HL-60 (cell line): ENCODE data around the gene SRD5A3.

Experiments
- DNase-seq, 2 experiments: peaks; one replicate each; pipeline ENCODE4 v3.0.0-alpha.2; 2010 to 2020; ENCODE audit warnings: low read depth in 1 of 2, low spot score in 1 of 2
- H3K27ac ChIP-seq: fragments of 250-450 bp; sonication (Bioruptor Pico); replicated peaks from 2 replicates; pipeline ENCODE4 v1.5.1; 2020; ENCODE audit warnings: mild to moderate bottlenecking, moderate library complexity
- H3K27me3 ChIP-seq: fragments of 250-450 bp; sonication (Bioruptor Pico); 2 replicates; pipeline ENCODE4 v1.5.1; 2021; ENCODE audit warnings: mild to moderate bottlenecking, moderate library complexity; ENCODE audit not compliant: insufficient read depth, poor library complexity, severe bottlenecking
- H3K4me3 ChIP-seq: replicated peaks from 2 replicates; pipeline ENCODE4 v1.5.1; 2011; ENCODE audit warnings: mild to moderate bottlenecking, control low read depth, low read length; ENCODE audit not compliant: insufficient read depth
- GABPA ChIP-seq: IDR thresholded peaks from 2 replicates; pipeline ENCODE4 v1.6.1; 2012; ENCODE audit warnings: low read depth
- POLR2AphosphoS5 ChIP-seq: IDR thresholded peaks from 2 replicates; pipeline ENCODE4 v1.6.1; 2012; ENCODE audit warnings: low read depth
- SPI1 ChIP-seq: IDR thresholded peaks from 2 replicates; pipeline ENCODE4 v1.6.1; 2012; ENCODE audit warnings: low read depth, mild to moderate bottlenecking, borderline replicate concordance
- TF ChIP-seq, protein P1 (sequence below): IDR thresholded peaks from 2 replicates; pipeline ENCODE4 v1.6.1; 2012; ENCODE audit warnings: low read depth; ENCODE audit not compliant: insufficient replicate concordance
- TF ChIP-seq, protein P2 (sequence below): IDR thresholded peaks from one replicate; pipeline ENCODE4 v1.5.1; 2011; ENCODE audit warnings: low read length, control low read depth, inconsistent platforms; ENCODE audit not compliant: insufficient read depth

Gene SRD5A3

DNA sequence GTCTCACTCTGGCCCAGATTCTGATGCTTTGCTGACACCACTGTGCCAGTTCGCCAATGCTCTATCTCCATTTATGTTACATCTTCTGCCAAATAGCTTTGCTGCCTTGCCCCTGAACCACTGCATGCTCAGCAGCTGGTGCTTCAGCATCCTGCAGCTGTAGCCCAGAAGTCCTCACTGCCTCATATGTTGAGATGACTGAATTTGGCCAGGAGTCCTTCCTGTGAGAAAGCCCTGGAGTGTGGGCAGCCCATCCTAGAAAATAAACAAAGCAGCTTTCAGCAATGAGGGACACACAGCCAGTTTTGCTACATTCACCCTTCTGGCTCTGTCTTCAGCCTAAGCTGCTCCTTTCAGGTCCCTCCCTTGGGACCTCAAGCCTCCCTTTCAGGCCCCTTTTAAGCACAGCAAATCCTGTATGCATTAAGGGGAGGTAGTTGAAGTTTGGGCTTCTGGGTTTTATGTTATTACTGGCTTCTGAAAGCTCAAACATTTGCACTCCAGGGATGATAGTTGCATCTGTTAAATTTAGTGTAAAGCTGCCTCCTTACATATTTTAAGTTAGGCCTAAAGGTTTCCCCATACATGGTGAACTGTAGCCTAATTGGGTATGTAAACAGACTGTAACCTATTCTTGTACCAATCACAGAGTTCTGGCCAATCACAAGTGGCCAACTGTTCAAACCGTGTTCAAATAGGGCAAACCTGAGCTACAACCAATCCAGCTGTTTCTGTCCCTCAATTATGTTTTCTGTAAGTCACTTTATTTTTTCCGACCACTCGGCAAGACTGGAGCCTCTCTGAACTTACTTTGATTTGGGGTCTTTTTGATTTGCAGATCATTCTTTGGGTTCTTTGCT, 47.6 kb downstream of the SRD5A3 start:
- no peak overlapping the region for H3K27ac ChIP-seq
- H3K27me3 ChIP-seq: no peaks in the 10 kb centered on the region
- DNase-seq: no peak
- TF ChIP-seq, protein P1, sequence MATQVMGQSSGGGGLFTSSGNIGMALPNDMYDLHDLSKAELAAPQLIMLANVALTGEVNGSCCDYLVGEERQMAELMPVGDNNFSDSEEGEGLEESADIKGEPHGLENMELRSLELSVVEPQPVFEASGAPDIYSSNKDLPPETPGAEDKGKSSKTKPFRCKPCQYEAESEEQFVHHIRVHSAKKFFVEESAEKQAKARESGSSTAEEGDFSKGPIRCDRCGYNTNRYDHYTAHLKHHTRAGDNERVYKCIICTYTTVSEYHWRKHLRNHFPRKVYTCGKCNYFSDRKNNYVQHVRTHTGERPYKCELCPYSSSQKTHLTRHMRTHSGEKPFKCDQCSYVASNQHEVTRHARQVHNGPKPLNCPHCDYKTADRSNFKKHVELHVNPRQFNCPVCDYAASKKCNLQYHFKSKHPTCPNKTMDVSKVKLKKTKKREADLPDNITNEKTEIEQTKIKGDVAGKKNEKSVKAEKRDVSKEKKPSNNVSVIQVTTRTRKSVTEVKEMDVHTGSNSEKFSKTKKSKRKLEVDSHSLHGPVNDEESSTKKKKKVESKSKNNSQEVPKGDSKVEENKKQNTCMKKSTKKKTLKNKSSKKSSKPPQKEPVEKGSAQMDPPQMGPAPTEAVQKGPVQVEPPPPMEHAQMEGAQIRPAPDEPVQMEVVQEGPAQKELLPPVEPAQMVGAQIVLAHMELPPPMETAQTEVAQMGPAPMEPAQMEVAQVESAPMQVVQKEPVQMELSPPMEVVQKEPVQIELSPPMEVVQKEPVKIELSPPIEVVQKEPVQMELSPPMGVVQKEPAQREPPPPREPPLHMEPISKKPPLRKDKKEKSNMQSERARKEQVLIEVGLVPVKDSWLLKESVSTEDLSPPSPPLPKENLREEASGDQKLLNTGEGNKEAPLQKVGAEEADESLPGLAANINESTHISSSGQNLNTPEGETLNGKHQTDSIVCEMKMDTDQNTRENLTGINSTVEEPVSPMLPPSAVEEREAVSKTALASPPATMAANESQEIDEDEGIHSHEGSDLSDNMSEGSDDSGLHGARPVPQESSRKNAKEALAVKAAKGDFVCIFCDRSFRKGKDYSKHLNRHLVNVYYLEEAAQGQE: no peak
- TF ChIP-seq GABPA (no peak), POLR2AphosphoS5 (no peak), SPI1 (no peak)
- TF ChIP-seq, protein P2, sequence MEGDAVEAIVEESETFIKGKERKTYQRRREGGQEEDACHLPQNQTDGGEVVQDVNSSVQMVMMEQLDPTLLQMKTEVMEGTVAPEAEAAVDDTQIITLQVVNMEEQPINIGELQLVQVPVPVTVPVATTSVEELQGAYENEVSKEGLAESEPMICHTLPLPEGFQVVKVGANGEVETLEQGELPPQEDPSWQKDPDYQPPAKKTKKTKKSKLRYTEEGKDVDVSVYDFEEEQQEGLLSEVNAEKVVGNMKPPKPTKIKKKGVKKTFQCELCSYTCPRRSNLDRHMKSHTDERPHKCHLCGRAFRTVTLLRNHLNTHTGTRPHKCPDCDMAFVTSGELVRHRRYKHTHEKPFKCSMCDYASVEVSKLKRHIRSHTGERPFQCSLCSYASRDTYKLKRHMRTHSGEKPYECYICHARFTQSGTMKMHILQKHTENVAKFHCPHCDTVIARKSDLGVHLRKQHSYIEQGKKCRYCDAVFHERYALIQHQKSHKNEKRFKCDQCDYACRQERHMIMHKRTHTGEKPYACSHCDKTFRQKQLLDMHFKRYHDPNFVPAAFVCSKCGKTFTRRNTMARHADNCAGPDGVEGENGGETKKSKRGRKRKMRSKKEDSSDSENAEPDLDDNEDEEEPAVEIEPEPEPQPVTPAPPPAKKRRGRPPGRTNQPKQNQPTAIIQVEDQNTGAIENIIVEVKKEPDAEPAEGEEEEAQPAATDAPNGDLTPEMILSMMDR: no peak
- no peak overlapping the region for H3K4me3 ChIP-seq

DNA sequence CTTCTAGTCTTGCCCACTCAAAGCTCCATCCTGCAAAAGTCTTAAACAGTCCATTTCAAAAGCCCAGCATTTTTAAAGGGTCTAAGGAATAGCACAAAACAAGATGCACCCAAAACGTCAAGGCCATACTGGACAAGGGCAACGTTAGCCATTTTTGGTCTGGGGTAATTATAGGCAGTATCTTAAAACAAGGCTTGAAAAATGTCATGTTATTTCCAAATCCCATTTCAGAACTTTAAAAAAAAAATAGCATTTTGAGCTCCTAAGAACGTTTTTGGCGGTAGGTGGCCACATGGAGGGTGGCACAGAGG, 49.1 kb downstream of the SRD5A3 start:
- TF ChIP-seq, protein P1: peak; percentile 70
- TF ChIP-seq SPI1 (no peak), GABPA (no peak), POLR2AphosphoS5 (no peak)
- TF ChIP-seq, protein P2: no peak
- DNase-seq: no peak

DNA sequence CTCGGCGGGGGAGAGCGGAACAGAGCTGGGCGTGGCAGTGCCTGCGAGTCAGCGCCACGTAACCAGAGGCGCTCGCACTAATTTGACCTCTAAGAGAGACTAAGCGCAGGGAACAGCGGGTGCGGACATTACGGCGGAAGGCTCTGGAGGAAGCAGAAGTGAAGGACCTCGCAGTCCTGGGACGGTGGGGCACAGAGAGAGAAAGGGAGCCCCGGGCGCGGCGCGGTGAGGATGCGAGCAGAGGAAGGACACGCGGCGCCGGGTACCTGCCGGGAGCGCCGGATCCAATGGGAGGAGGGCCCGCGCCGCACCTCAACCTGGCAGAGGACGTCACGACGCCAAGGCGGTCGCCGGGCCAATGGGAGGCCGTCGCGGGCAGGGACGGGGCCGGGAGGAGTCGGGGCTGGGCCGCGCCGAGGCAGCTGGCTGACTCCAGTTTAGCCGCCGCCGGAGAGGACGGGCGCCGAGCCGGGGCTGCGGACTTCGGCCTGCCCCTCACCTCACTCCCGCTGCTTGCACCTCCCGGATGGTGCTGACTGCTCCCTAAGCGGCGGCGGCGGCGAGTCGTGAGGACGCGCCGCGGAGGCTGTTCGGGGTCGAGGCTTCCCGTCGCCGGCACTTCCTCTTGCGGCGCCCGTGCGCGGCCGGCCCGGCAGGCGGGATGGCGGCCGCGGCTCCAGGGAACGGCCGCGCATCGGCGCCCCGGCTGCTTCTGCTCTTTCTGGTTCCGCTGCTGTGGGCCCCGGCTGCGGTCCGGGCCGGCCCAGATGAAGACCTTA, 49.7 kb downstream of the SRD5A3 start, which contains the start of gene TMEM165:
Gene TMEM165, plus strand, starts transcription at position 429 of the 779 bp plus-strand sequence. Its CDS starts 233 bp downstream, at position 662.
- H3K27ac ChIP-seq: peak within 1 kb of the TSS; percentile 73
- peak within 1 kb of the TSS; percentile 87 for H3K4me3 ChIP-seq
- DNase-seq: peak; percentile 67 to 89
- TF ChIP-seq SPI1: peak; percentile 88
- no peak for TF ChIP-seq GABPA
- TF ChIP-seq, protein P1: peak; percentile 28
- TF ChIP-seq POLR2AphosphoS5: peak; percentile 83
- no peaks in the 10 kb centered on the region for H3K27me3 ChIP-seq

More for the DNA sequence above, 49.1 kb downstream of the SRD5A3 start:
- Histone ChIP-seq H3K27me3 (no peaks in the 10 kb centered on the region), H3K27ac (peak overlapping the region; percentile 73), H3K4me3 (peak overlapping the region; percentile 87)
